ENCODE measurements around the gene PDK4.

DNA sequence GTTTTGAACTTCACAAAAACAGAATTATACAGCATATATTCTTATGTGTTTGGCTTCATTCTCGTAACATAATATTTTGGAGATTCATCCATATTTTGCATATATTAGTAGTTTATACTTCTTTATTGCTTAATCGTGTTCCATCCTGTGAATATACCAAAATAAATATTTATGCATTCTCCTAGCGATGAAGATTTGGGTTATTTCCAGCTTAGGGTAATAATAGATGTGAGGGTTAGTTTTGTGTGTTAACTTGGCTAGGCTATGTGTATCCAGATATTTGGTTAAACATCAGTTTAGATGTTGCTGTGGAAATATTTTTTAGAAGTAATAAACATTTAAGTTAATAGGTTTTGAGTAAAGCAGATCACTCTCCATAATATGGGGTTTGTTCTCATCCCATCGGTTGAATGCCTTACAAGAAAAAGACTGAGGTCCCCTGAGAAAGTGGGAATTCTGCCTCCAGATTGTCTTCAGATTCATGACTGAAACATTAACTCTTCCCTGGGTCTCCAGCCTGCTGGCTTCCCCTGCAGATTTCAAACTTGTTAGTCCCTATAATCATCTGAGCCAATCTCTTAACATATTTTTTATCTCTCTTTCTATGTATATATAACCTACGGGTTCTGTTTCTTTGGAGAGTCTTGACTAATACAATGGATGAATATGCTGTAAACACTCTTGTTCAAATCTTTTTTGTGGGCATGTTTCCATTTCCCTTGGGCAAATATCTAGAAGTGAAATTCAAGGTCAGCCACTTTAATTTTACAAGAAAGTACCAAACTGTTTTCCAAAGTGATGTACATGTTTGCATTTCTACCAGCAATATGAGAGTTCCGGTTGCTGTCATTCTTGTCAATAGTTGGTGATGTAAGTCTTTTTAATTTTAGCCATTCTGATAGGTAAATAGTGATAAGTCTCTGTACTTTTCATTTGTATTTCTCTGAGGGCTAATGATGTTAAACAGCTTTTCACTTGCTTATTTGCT lies 48.7 kb downstream of the PDK4 start:
- TF ChIP-seq, protein P1, sequence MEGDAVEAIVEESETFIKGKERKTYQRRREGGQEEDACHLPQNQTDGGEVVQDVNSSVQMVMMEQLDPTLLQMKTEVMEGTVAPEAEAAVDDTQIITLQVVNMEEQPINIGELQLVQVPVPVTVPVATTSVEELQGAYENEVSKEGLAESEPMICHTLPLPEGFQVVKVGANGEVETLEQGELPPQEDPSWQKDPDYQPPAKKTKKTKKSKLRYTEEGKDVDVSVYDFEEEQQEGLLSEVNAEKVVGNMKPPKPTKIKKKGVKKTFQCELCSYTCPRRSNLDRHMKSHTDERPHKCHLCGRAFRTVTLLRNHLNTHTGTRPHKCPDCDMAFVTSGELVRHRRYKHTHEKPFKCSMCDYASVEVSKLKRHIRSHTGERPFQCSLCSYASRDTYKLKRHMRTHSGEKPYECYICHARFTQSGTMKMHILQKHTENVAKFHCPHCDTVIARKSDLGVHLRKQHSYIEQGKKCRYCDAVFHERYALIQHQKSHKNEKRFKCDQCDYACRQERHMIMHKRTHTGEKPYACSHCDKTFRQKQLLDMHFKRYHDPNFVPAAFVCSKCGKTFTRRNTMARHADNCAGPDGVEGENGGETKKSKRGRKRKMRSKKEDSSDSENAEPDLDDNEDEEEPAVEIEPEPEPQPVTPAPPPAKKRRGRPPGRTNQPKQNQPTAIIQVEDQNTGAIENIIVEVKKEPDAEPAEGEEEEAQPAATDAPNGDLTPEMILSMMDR (IDR thresholded peaks at IDR 0.05; ENCODE audit: low read depth, low read length), result no peak
- TF ChIP-seq EZH2phosphoT487 (IDR thresholded peaks at IDR 0.05; ENCODE audit: low read depth), result no peak

All from OCI-LY3 (cell line).